Gastrocnemius medialis (tissue), 4 donors: ENCODE measurements around the gene ZBTB7C. TPM values are rescaled to one million over a fixed set of nuclear protein-coding genes. Genes with fewer than 3 reads are reported as not detected.

Experiments
- ATAC-seq, 2 donors: fragments of 150-250 bp; one replicate each; pipeline ENCODE4 v1.9.1; 2016
- DNase-seq, 2 donors: peaks; one replicate each; pipeline ENCODE4 v3.0.0-alpha.2; 2019
- H3K27ac ChIP-seq, 4 donors: fragments of 200-600 bp; sonication (generic); 1 replicate in 1 of 4; 2 replicates in 3 of 4; pipeline ENCODE4 v1.5.1; 2016 to 2018; ENCODE audit warnings: mild to moderate bottlenecking in 2 of 4, moderate library complexity in 1 of 4
- H3K27me3 ChIP-seq, 3 donors: fragments of 200-600 bp; sonication (generic) in 2 of 3; 1 replicate in 1 of 3; 2 replicates in 2 of 3; pipeline versions ENCODE4 v1.5.1 to v1.6.0; 2016 to 2019; ENCODE audit warnings: mild to moderate bottlenecking in 1 of 3, moderate library complexity in 1 of 3
- H3K36me3 ChIP-seq, 2 donors: fragments of 200-600 bp; sonication (generic) in 1 of 2; one replicate each; pipeline ENCODE4 v1.5.1; 2017 to 2018
- H3K4me1 ChIP-seq, 2 donors: fragments of 200-600 bp; sonication (generic) in 1 of 2; one replicate each; pipeline ENCODE4 v1.5.1; 2016 to 2017; ENCODE audit warnings: mild to moderate bottlenecking in 2 of 2
- H3K4me3 ChIP-seq, 4 donors: fragments of 200-600 bp; sonication (generic) in 3 of 4; 1 replicate in 1 of 4; 2 replicates in 3 of 4; pipeline ENCODE4 v1.5.1; 2016 to 2019; ENCODE audit warnings: mild to moderate bottlenecking in 2 of 4
- H3K9me3 ChIP-seq, 3 donors: fragments of 200-600 bp; sonication (generic) in 2 of 3; 1 replicate in 1 of 3; 2 replicates in 2 of 3; pipeline ENCODE4 v1.5.1; 2016 to 2019
- POLR2A ChIP-seq, 2 donors: fragments of 450-650 bp; IDR thresholded peaks; one replicate each; pipeline ENCODE4 v1.6.1; 2017; ENCODE audit warnings: antibody characterized with exemption in 2 of 2, mild to moderate bottlenecking in 2 of 2, moderate library complexity in 2 of 2
- in situ Hi-C, 4 donors: fragments of 200-750 bp; cut with MboI; loops; one replicate each; pipeline versions ENCODE4 v1.15.0 to v1.8.0; 2017; ENCODE audit warnings: low sequenced_read_pairs in 4 of 4
- intact Hi-C: fragments of 100-400 bp; cut with DNase I; formaldehyde crosslinking; loops from one replicate; pipeline ENCODE4 v1.15.1; 2023; ENCODE audit warnings: low total_unique reads
- total RNA-seq, 4 donors: library from RNA; depleted of rRNA; stranded (reverse); fragments of >200 nt; gene quantifications; one replicate each; pipeline versions ENCODE4 v1.1.0 to v1.2.3, GENCODE V29; 2016
- TF ChIP-seq, protein P1 (sequence below), 5 experiments: fragments of 450-650 bp in 3 of 5; fragments of 200-600 bp in 2 of 5; sonication (generic) in 2 of 5; IDR thresholded peaks in 4 of 5; conservative IDR thresholded peaks in 1 of 5; 1 replicate in 4 of 5; 2 replicates in 1 of 5; pipeline ENCODE4 v1.5.1; 2016 to 2019; ENCODE audit warnings: antibody characterized with exemption in 5 of 5, mild to moderate bottlenecking in 3 of 5, moderate library complexity in 3 of 5

The ZBTB7C gene
- total RNA-seq, 4 donors from 2014 or later = 0.53 to 12.3 (median 1.1) TPM

DNA sequence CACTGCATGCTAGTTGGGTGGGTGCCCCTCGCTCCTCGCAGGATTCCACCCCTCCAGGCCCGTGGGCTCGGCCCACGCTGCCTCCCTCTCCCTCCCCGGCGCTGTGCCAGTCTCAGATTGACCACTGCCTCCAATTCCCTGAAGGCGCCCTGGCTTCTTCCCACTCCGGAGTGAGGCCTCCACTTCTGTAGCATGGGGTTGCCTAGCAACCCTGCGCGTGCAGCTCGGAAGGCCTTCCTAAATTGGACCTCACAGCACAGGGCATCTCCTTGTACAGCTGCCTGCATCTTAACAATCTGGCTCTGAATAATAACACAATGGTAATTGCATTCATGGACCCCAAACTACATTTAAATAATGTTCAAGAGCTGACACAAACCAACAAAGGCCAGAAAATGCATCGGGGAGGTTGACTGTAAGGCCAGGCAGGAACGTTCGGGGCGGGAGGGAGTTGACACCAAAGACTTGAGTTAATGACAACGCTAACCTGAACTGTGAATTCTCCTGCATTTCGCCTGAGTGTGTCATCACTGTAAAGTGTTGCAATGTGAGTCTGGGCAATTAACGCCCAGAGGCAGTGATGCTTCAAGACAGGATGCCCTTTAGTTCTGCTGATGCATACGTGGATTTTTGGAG lies 222.9 kb downstream of the ZBTB7C start:
- no peak overlapping the region for H3K27ac ChIP-seq
- no peak for ATAC-seq
- DNase-seq = no peak
- no peaks in the 10 kb centered on the region for H3K27me3 ChIP-seq
- H3K36me3 ChIP-seq = no peaks in the 10 kb centered on the region
- intact Hi-C loops (no loop called here), in situ Hi-C loops (no loop called here)
- H3K9me3 ChIP-seq = no peaks in the 10 kb centered on the region
- no peaks in the 10 kb centered on the region for H3K4me1 ChIP-seq
- H3K4me3 ChIP-seq = no peak overlapping the region
- TF ChIP-seq, protein P1, sequence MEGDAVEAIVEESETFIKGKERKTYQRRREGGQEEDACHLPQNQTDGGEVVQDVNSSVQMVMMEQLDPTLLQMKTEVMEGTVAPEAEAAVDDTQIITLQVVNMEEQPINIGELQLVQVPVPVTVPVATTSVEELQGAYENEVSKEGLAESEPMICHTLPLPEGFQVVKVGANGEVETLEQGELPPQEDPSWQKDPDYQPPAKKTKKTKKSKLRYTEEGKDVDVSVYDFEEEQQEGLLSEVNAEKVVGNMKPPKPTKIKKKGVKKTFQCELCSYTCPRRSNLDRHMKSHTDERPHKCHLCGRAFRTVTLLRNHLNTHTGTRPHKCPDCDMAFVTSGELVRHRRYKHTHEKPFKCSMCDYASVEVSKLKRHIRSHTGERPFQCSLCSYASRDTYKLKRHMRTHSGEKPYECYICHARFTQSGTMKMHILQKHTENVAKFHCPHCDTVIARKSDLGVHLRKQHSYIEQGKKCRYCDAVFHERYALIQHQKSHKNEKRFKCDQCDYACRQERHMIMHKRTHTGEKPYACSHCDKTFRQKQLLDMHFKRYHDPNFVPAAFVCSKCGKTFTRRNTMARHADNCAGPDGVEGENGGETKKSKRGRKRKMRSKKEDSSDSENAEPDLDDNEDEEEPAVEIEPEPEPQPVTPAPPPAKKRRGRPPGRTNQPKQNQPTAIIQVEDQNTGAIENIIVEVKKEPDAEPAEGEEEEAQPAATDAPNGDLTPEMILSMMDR (IDR thresholded peaks at IDR 0.05 in 4 of 5, conservative IDR thresholded peaks at IDR 0.05 in 1 of 5) = no peak
- TF ChIP-seq POLR2A (IDR thresholded peaks at IDR 0.05) = no peak

- H3K36me3 ChIP-seq = no peaks in the 10 kb centered on the region
- ATAC-seq (peak in 1 of 2 donors; percentile 39), DNase-seq (no peak)
- no peaks in the 10 kb centered on the region for H3K9me3 ChIP-seq
- H3K4me3 ChIP-seq = no peak overlapping the region
- no peaks in the 10 kb centered on the region for H3K27me3 ChIP-seq
- TF ChIP-seq, protein P1 (IDR thresholded peaks at IDR 0.05 in 4 of 5, conservative IDR thresholded peaks at IDR 0.05 in 1 of 5) = no peak
- TF ChIP-seq POLR2A (IDR thresholded peaks at IDR 0.05) = no peak
- in situ Hi-C loops (no loop called here), intact Hi-C loops (no loop called here)
- H3K27ac ChIP-seq = no peak overlapping the region
- no peaks in the 10 kb centered on the region for H3K4me1 ChIP-seq
Observed at GRCh38 chr18:48184118-48184517, 225.1 kb downstream of the ZBTB7C start.

DNA sequence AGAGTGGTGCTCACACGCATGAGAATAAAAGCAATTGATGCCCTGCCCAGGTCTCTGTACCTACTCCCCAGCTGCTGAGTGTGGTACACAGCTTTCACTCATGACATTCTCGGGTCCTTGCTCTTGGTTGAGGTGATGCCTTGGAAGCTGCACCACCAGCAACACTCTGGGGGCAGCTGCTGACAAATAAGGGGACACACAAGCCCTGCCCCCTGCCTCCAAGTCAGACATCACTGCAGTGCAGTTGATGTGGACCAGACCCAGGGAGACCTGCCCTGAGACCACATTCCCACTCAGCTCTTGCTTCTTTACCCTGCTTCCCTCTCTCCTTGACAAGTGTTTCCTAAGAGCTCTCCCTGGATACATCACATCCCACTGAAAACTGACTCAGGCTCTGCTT lies 225.6 kb downstream of the ZBTB7C start:
- H3K4me3 ChIP-seq = no peak overlapping the region
- intact Hi-C loops = no loop called here
- no peak for ATAC-seq
- H3K36me3 ChIP-seq = no peaks in the 10 kb centered on the region
- DNase-seq = no peak
- in situ Hi-C loops = no loop called here
- no peaks in the 10 kb centered on the region for H3K9me3 ChIP-seq
- no peaks in the 10 kb centered on the region for H3K27me3 ChIP-seq
- H3K27ac ChIP-seq = no peak overlapping the region
- no peaks in the 10 kb centered on the region for H3K4me1 ChIP-seq
- TF ChIP-seq, protein P1 (IDR thresholded peaks at IDR 0.05 in 4 of 5, conservative IDR thresholded peaks at IDR 0.05 in 1 of 5) = no peak
- TF ChIP-seq POLR2A (IDR thresholded peaks at IDR 0.05) = no peak

GRCh38 chr18:48182779-48183178 lies 226.4 kb downstream of the ZBTB7C start:
- no peaks in the 10 kb centered on the region for H3K4me1 ChIP-seq
- ATAC-seq = no peak
- in situ Hi-C loops = no loop called here
- intact Hi-C loops = no loop called here
- TF ChIP-seq POLR2A (IDR thresholded peaks at IDR 0.05) = no peak
- TF ChIP-seq, protein P1 (IDR thresholded peaks at IDR 0.05 in 4 of 5, conservative IDR thresholded peaks at IDR 0.05 in 1 of 5) = no peak
- no peak overlapping the region for H3K4me3 ChIP-seq
- H3K9me3 ChIP-seq = no peaks in the 10 kb centered on the region
- no peaks in the 10 kb centered on the region for H3K36me3 ChIP-seq
- H3K27me3 ChIP-seq = no peaks in the 10 kb centered on the region
- no peak for DNase-seq
- no peak overlapping the region for H3K27ac ChIP-seq

- H3K27ac ChIP-seq = no peak overlapping the region
- no peaks in the 10 kb centered on the region for H3K36me3 ChIP-seq
- no peak overlapping the region for H3K4me3 ChIP-seq
- DNase-seq (no peak), ATAC-seq (no peak)
- in situ Hi-C loops = no loop called here
- TF ChIP-seq, protein P1 (IDR thresholded peaks at IDR 0.05 in 4 of 5, conservative IDR thresholded peaks at IDR 0.05 in 1 of 5) = no peak
- no peak for TF ChIP-seq POLR2A (IDR thresholded peaks at IDR 0.05)
- intact Hi-C loops = no loop called here
- no peaks in the 10 kb centered on the region for H3K9me3 ChIP-seq
- no peaks in the 10 kb centered on the region for H3K4me1 ChIP-seq
- H3K27me3 ChIP-seq = no peaks in the 10 kb centered on the region
Observed at GRCh38 chr18:48181857-48182256, 227.3 kb downstream of the ZBTB7C start.
